ENCODE measurements around the gene ASTL. TPM values are rescaled to one million over a fixed set of nuclear protein-coding genes. Genes with fewer than 3 reads are reported as not detected.

Gene ASTL
- total RNA-seq, 1 donor from 2014 or later = not detected

- DNase-seq (ENCODE audit: extremely low spot score, unreplicated experiment) = no peak
- peaks cover 6% of the 10 kb centered on the region for H3K27me3 Mint-ChIP-seq
- H3K9me3 Mint-ChIP-seq = no peaks in the 10 kb centered on the region
- H3K4me3 Mint-ChIP-seq = no peak overlapping the region
- H3K4me1 Mint-ChIP-seq (ENCODE audit: unreplicated experiment) = peaks cover 11% of the 10 kb centered on the region
- H3K36me3 Mint-ChIP-seq = no peaks in the 10 kb centered on the region
- TF ChIP-seq CTCF (conservative IDR thresholded peaks at IDR 0.05) = no peak
- peak overlapping the region; percentile 51 for H3K27ac Mint-ChIP-seq
Measured at GRCh38 chr2:96110621-96111256, 27.6 kb downstream of the ASTL start.

GRCh38 chr2:96109931-96110511, 28.3 kb downstream of the ASTL start:
- H3K27me3 Mint-ChIP-seq = no peaks in the 10 kb centered on the region
- no peak overlapping the region for H3K27ac Mint-ChIP-seq
- peaks cover 11% of the 10 kb centered on the region for H3K4me1 Mint-ChIP-seq (ENCODE audit: unreplicated experiment)
- TF ChIP-seq CTCF (conservative IDR thresholded peaks at IDR 0.05) = no peak
- no peak for DNase-seq (ENCODE audit: extremely low spot score, unreplicated experiment)
- H3K36me3 Mint-ChIP-seq = no peaks in the 10 kb centered on the region
- peaks cover 3% of the 10 kb centered on the region for H3K9me3 Mint-ChIP-seq
- H3K4me3 Mint-ChIP-seq = no peak overlapping the region

- TF ChIP-seq CTCF (conservative IDR thresholded peaks at IDR 0.05) = no peak
- Mint-ChIP-seq H3K4me1 (ENCODE audit: unreplicated experiment) (peaks cover 11% of the 10 kb centered on the region), H3K9me3 (peaks cover 6% of the 10 kb centered on the region), H3K36me3 (no peaks in the 10 kb centered on the region), H3K27ac (no peak overlapping the region), H3K4me3 (no peak overlapping the region), H3K27me3 (no peaks in the 10 kb centered on the region)
- no peak for DNase-seq (ENCODE audit: extremely low spot score, unreplicated experiment)
Measured at GRCh38 chr2:96109361-96109680, 29.0 kb downstream of the ASTL start.

GRCh38 chr2:96108541-96109360, 29.6 kb downstream of the ASTL start:
- no peaks in the 10 kb centered on the region for H3K27me3 Mint-ChIP-seq
- H3K36me3 Mint-ChIP-seq = no peaks in the 10 kb centered on the region
- H3K4me1 Mint-ChIP-seq (ENCODE audit: unreplicated experiment) = peaks cover 11% of the 10 kb centered on the region
- H3K9me3 Mint-ChIP-seq = peaks cover 6% of the 10 kb centered on the region
- H3K27ac Mint-ChIP-seq = no peak overlapping the region
- no peak for TF ChIP-seq CTCF (conservative IDR thresholded peaks at IDR 0.05)
- H3K4me3 Mint-ChIP-seq = no peak overlapping the region
- no peak for DNase-seq (ENCODE audit: extremely low spot score, unreplicated experiment)

- H3K4me1 Mint-ChIP-seq (ENCODE audit: unreplicated experiment) = peaks cover 11% of the 10 kb centered on the region
Measured at GRCh38 chr2:96108151-96108540, 30.2 kb downstream of the ASTL start.

More at GRCh38 chr2:96108151-96108540, 30.2 kb downstream of the ASTL start:
- TF ChIP-seq CTCF (conservative IDR thresholded peaks at IDR 0.05) = no peak
- H3K27ac Mint-ChIP-seq = no peak overlapping the region
- no peaks in the 10 kb centered on the region for H3K27me3 Mint-ChIP-seq
- no peak for DNase-seq (ENCODE audit: extremely low spot score, unreplicated experiment)
- H3K4me3 Mint-ChIP-seq = no peak overlapping the region
- no peaks in the 10 kb centered on the region for H3K36me3 Mint-ChIP-seq
- H3K9me3 Mint-ChIP-seq = peaks cover 6% of the 10 kb centered on the region
